ENCODE data around the gene SMIM29.
"Not testable (repeated sequence)": the region's sequence is repeated elsewhere in the genome, so short reads cannot be mapped to it uniquely, and the experiment has no call there.

SMIM29 gene

DNA sequence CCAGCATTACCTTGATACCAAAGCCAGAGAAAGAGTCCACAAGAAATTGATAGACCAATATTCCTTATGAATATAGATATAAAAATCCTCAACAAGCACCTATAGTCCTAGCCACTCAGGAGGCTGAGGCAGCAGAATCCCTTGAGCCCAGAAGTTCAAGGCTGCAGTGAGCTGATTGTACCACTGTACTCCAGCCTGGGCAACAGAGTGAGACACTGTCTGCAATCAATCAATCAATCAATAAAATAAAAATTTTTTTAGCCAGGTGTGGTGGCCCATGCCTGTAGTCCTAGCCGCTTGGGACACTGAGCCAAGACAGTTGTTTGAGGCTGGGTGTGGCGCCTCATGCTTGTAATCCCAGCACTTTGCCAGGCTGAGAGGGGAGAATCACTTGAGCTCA lies 18.9 kb upstream of the SMIM29 start:
- DNase-seq: no peak

- not testable (repeated sequence) for DNase-seq
These were observed 14.7 kb upstream of the SMIM29 start for GRCh38 chr6:34263484-34263883.

DNA sequence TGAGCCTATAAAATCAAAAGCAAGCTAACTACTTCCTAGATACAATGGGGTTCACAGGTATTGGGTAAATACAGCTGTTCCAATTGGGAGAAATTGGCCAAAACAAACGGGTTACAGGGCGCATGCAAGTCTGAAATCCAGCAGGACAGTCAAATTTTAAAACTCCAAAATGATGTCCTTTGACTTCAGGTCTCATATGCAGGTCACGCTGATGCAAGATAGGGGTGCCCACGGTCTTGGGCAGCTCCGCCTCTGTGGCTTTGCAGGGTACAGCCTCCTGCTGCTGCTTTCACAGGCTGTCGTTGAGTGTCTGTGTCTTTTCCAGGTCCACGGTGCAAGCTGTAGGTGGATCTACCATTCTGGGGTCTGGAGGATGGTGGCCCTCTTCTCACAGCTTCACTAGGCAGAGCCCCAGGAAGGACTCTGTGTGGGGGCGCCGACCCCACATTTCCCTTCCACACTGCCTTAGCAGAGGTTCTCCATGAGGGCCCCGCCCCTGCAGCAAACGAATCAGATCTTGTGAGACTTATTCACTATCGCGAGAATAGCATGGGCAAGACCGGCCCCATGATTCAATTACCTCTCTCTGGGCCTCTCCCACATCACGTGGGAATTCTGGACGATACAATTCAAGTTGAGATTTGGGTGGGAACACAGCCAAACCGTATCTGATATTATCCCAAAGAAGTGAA lies 11.9 kb upstream of the SMIM29 start:
- DNase-seq: no peak

GRCh38 chr6:34259529-34260069 lies 10.8 kb upstream of the SMIM29 start:
- no peak for DNase-seq

DNA sequence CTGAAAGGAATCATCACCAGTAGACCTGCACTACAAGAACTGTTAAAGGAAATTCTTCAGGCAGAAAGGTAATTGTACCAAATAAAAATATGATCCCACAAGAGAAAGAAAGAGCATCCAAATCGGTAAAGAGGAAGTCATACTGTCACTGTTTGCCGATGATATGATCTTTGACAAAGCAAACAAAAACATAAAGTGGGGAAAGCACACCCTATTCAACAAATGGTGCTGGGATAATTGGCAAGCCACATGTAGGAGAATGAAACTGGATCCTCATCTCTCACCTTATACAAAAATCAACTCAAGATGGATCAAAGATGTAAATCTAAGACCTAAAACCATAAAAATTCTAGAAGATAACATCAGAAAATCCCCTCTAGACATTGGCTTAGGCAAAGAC lies 3.6 kb upstream of the SMIM29 start:
- DNase-seq: not testable (repeated sequence)

DNA sequence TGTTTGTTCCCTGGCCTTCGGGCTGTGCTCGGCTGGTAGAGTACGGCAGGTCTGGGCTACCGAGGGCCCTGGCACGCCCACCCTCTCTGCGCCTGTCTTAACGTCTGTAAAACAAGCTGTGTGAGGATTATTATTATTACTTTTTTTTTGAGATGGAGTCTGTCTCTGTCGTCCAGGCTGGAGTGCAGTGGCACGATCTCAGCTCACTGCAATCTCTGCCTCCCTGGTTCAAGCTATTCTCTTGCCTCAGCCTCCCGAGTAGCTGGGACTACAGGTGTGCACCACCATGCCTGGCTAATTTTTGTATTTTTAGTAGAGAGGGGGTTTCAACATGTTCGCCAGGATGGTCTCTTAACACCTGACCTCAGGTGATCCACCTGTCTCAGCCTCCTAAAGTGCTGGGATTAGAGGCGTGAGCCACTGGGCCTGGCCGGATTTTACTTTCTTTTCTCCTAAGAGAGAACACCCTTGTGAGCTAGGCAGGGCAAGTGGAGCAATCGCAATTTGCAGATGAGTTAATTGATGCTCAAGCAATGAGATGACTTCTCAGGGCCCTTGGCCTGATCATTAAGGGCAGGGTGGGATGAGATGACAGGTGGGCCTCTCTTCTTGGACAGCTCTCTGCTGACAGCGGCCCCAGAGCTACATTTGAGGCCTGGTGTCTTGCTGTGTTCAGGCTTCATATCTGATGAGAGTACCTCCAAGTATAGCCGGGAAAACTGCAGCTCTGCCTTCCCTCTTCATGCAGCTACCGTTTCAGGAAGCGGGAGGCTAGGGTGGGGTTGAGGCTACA lies 859 bp upstream of the SMIM29 start:
- no peak for DNase-seq

DNA sequence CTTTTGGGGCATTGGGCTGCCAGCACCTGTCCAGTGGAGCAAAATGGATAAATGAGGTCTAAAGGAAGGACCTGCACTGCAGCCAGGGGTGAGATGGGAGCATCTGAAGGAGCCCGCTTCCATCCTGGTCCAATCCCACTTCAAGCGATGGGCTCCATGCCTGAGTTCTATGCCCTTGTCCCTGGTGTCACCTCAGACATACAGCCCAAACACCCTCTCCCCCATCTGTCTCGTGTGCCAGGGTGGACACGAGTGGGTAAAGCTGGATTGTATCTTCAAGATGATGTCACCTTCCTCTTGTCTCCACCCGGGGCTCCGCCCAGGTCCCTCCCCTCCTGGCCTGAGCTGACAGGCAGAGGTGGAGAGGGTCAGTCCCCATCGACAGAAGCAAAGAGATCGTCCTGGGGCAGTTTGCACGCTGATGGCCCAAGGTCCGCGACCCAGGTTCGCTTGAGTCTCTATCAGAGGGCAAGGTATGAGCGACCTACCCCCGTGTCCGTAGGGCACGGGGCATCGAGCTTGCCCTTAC lies 544 bp downstream of the SMIM29 start:
- DNase-seq: no peak

GRCh38 chr6:34247481-34248197 lies 1.2 kb downstream of the SMIM29 start:
- DNase-seq: no peak

- DNase-seq: peak; percentile 37
These were observed 2.0 kb downstream of the SMIM29 start for GRCh38 chr6:34246563-34247391.

- no peak for DNase-seq
These were observed 2.6 kb downstream of the SMIM29 start for GRCh38 chr6:34246249-34246562.

GRCh38 chr6:34245761-34246140 lies 3.1 kb downstream of the SMIM29 start:
- not testable (repeated sequence) for DNase-seq

DNA sequence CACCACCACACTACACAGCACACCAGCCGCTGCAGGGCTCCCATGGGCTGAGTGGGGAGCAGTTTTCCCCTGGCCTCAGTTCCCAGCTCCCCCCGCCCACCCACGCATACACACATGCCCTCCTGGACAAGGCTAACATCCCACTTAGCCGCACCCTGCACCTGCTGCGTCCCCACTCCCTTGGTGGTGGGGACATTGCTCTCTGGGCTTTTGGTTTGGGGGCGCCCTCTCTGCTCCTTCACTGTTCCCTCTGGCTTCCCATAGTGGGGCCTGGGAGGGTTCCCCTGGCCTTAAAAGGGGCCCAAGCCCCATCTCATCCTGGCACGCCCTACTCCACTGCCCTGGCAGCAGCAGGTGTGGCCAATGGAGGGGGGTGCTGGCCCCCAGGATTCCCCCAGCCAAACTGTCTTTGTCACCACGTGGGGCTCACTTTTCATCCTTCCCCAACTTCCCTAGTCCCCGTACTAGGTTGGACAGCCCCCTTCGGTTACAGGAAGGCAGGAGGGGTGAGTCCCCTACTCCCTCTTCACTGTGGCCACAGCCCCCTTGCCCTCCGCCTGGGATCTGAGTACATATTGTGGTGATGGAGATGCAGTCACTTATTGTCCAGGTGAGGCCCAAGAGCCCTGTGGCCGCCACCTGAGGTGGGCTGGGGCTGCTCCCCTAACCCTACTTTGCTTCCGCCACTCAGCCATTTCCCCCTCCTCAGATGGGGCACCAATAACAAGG lies 3.6 kb downstream of the SMIM29 start:
- DNase-seq: not testable (repeated sequence)

DNA sequence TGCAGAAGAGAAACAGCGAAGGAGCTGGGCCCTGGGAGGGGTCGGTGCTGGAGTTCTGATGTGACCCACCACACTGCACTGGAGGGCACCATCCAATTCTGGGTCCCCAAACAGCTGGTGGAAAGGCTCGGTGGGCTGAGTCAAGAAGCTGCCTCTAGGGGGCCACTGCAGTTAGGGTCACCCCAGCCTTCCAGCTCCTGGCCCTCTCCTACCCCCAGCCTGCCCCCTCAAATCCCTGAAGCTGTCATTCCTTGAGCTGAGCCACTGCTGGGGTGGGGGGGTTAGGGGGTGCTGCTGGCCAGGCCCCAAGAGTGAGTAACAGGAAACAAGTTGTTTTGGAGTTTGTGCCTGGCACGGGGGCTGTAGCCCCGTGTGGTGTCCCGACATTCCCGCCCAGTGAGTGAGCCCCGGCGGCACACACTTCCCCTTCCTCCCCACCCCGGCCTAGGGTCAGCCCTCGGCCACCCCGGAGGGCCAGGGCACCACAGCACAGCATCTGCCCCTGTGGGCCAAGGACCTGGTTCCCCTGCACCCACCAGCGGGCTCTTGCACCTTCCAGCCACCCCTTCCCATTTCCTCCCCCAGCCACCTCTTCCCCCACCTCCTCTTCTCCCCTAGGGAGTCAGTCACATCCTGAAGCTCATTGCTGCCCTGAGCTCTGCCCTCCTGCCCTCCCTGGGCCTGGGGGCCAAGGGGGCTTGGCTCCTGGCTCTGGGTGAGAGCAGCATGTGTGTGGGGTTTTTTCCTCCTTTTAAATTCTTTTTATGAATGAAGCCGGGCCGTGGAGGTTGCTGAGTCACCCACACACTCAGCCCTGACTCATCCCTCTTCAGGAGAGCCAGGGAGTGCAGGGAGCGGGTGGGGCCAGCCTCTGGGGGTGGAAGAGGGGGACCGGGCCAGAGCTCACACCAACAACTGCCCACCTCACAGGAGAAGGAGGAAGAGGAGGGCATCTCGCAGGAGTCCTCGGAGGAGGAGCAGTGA lies 4.6 kb downstream of the SMIM29 start:
- DNase-seq: peak; percentile 98

GRCh38 chr6:34243131-34243771 lies 5.6 kb downstream of the SMIM29 start:
- peak; percentile 69 for DNase-seq

DNA sequence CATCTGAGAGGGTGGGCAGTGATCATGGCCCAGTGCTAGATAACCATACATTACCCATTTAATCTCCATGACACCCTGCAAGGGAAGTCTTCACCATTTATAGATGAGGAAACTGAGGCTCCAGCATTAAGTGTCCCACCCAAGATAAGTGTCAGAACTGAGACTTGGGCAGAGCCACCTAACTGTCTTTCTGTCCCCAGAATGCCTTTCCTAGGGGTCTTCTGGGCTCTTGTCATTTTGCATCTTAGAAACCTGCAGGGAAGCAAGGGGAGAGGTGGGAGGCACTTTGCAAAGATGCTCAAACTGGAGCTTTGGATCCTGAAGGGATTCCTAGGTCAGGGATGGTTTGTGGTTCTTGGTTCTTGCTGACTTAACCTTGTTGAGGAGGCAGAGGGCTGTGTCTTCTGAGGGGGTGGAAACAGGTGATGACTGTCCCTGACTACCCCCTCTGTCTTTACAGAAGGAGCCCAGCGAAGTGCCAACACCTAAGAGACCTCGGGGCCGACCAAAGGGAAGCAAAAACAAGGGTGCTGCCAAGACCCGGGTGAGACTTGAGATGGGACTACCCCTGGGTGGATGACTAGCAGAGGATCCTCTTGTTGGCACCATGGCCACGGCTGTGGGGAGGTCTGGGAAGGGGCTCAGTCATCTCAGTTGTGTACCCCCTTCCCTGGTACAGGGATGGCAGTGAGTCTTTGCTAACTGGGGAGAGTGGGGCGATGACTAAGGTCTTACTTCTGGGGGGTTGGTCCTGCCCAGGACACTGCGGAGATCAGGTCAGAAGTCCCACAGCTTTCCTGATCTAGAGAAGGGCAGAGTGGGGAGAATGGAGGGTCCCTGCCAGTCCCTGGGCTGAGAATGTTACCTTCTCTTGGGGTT lies 6.3 kb downstream of the SMIM29 start:
- no peak for DNase-seq

GRCh38 chr6:34241351-34242215 lies 7.2 kb downstream of the SMIM29 start:
- no peak for DNase-seq

GRCh38 chr6:34240329-34241248 lies 8.2 kb downstream of the SMIM29 start:
- no peak for DNase-seq
